Smooth muscle cell (in vitro differentiated cells): ENCODE data around the gene PIEZO1. TPM values are rescaled to one million over a fixed set of nuclear protein-coding genes. Genes with fewer than 3 reads are reported as not detected.

Experiments used
- DNase-seq: peaks from one replicate; lab custom pipeline; 2025; ENCODE audit not compliant: unreplicated experiment; lab: John Stamatoyannopoulos, UW
- H2AFZ ChIP-seq: fragments of 200-600 bp; sonication (generic); 2 replicates; pipeline ENCODE4 v1.6.0; 2016; ENCODE audit warnings: antibody characterized with exemption, low read depth, mild to moderate bottlenecking
- H3F3A ChIP-seq: fragments of 200-600 bp; sonication (generic); 2 replicates; pipeline ENCODE4 v1.6.0; 2017; ENCODE audit warnings: antibody characterized with exemption, low read depth
- H3K27ac ChIP-seq: fragments of 200-600 bp; sonication (generic); 2 replicates; pipeline ENCODE4 v1.5.1; 2016; ENCODE audit warnings: low read depth, mild to moderate bottlenecking
- H3K27me3 ChIP-seq: fragments of 200-600 bp; sonication (generic); 2 replicates; pipeline ENCODE4 v1.6.1; 2016; ENCODE audit warnings: low read depth, mild to moderate bottlenecking
- H3K36me3 ChIP-seq: fragments of 200-600 bp; sonication (generic); 2 replicates; pipeline ENCODE4 v1.5.1; 2016; ENCODE audit warnings: low read depth
- H3K4me1 ChIP-seq: fragments of 200-600 bp; sonication (generic); 2 replicates; pipeline ENCODE4 v1.5.1; 2016; ENCODE audit warnings: low read depth
- H3K4me2 ChIP-seq: fragments of 200-600 bp; sonication (generic); 2 replicates; pipeline ENCODE4 v1.6.0; 2016; ENCODE audit warnings: mild to moderate bottlenecking
- H3K4me3 ChIP-seq: fragments of 200-600 bp; sonication (generic); 2 replicates; pipeline ENCODE4 v1.5.1; 2016; ENCODE audit warnings: mild to moderate bottlenecking
- H3K79me2 ChIP-seq: fragments of 200-600 bp; sonication (generic); 2 replicates; pipeline ENCODE4 v1.6.0; 2016; ENCODE audit warnings: low read depth, mild to moderate bottlenecking
- H3K9ac ChIP-seq: fragments of 200-600 bp; sonication (generic); 2 replicates; pipeline ENCODE4 v1.6.0; 2016; ENCODE audit warnings: low read depth
- H3K9me3 ChIP-seq: fragments of 200-600 bp; sonication (generic); replicated peaks from 2 replicates; pipeline ENCODE4 v1.5.1; 2016; ENCODE audit warnings: low read depth
- H4K20me1 ChIP-seq: fragments of 200-600 bp; sonication (generic); 2 replicates; pipeline ENCODE4 v1.6.0; 2016; ENCODE audit warnings: low read depth
- WGBS: methylation state at CpG from one replicate; pipeline ENCODE4 v1.1.7; 2016; ENCODE audit warnings: low lambda C conversion rate; 5-methylcytosine and 5-hydroxymethylcytosine counted together
- polyA plus RNA-seq: library from polyadenylated mRNA; unstranded; fragments of >200 nt; fragmentation: Nextera tagmentation; extraction: Ambion mirVana; gene quantifications from 2 replicates; pipeline ENCODE4 v1.2.1, GENCODE V29; 2016
- total RNA-seq: library from RNA; depleted of rRNA; stranded (reverse); fragments of >200 nt; gene quantifications from 2 replicates; pipeline ENCODE4 v1.2.3, GENCODE V29; 2014
- TF ChIP-seq, protein P1 (sequence below): fragments of 200-600 bp; sonication (generic); IDR thresholded peaks from 2 replicates; pipeline ENCODE4 v1.5.1; 2017; ENCODE audit warnings: borderline replicate concordance, mild to moderate bottlenecking, antibody characterized with exemption; ENCODE audit not compliant: insufficient read depth, poor library complexity, severe bottlenecking

PIEZO1 gene, protein sequence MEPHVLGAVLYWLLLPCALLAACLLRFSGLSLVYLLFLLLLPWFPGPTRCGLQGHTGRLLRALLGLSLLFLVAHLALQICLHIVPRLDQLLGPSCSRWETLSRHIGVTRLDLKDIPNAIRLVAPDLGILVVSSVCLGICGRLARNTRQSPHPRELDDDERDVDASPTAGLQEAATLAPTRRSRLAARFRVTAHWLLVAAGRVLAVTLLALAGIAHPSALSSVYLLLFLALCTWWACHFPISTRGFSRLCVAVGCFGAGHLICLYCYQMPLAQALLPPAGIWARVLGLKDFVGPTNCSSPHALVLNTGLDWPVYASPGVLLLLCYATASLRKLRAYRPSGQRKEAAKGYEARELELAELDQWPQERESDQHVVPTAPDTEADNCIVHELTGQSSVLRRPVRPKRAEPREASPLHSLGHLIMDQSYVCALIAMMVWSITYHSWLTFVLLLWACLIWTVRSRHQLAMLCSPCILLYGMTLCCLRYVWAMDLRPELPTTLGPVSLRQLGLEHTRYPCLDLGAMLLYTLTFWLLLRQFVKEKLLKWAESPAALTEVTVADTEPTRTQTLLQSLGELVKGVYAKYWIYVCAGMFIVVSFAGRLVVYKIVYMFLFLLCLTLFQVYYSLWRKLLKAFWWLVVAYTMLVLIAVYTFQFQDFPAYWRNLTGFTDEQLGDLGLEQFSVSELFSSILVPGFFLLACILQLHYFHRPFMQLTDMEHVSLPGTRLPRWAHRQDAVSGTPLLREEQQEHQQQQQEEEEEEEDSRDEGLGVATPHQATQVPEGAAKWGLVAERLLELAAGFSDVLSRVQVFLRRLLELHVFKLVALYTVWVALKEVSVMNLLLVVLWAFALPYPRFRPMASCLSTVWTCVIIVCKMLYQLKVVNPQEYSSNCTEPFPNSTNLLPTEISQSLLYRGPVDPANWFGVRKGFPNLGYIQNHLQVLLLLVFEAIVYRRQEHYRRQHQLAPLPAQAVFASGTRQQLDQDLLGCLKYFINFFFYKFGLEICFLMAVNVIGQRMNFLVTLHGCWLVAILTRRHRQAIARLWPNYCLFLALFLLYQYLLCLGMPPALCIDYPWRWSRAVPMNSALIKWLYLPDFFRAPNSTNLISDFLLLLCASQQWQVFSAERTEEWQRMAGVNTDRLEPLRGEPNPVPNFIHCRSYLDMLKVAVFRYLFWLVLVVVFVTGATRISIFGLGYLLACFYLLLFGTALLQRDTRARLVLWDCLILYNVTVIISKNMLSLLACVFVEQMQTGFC (N-terminal part only)
- total RNA-seq = 59.2 and 62.1 TPM in 2 replicates
- 70.9 and 107 TPM in 2 replicates for polyA plus RNA-seq

DNA sequence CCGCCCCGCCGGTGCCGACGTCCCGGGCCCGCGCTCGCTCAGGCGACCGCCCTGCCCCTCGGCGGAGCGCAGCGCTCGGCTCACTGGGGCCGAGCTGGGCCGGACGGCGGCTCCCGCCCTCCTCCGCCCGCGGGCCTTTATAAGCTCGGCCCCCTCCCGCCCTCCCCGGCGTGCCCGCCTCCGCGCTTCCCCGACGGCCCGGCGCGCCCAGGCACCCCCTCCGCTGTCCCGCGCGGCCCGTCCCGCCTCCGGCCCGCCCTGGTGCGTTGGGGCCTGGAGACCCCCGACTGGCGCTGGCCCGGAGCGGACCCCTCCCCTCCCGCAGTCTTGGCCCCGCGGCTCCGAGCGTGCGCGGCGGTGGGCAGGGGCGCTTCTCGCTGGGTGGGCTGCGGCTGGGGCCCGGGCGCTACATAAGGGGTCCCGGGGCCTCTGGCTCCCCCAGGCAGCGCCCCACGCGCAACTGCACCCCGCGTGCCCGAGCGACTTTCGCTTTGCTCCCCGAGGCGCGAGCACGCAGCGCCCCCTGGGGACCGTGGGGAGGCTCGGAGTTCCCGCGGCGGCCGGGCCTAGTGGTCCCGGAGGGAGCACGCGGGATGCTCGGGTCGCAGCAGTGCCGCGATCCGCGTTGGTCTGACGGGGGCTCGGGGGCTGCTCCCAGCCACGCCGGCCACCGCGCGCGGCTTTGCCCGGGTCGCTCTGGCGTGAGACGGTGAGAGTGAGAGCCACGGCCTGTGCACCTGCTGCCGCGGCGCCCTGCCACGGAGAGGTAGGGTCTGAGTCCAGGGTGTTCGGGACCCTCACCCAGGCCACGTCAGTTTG is at the start of gene PIEZO1:
TSS of gene PIEZO1 (minus strand) at position 115 of the 819 bp plus-strand sequence. CDS start 256 bp downstream, outside the sequence.
- Histone ChIP-seq H3K4me1 (peaks cover 17% of the 10 kb centered on the region), H4K20me1 (peaks cover 37% of the 10 kb centered on the region), H3K9me3 (no peaks in the 10 kb centered on the region), H3K27me3 (no peaks in the 10 kb centered on the region), H3F3A (peaks cover 6% of the 10 kb centered on the region), H2AFZ (no peak within 1 kb of the TSS), H3K9ac (peak within 1 kb of the TSS; percentile 94), H3K4me3 (peak within 1 kb of the TSS; percentile 90), H3K27ac (peak within 1 kb of the TSS; percentile 94), H3K4me2 (peak within 1 kb of the TSS; percentile 91), H3K36me3 (no peaks in the 10 kb centered on the region), H3K79me2 (peaks cover 45% of the 10 kb centered on the region)
- peak; percentile 51 for DNase-seq
- TF ChIP-seq, protein P1, sequence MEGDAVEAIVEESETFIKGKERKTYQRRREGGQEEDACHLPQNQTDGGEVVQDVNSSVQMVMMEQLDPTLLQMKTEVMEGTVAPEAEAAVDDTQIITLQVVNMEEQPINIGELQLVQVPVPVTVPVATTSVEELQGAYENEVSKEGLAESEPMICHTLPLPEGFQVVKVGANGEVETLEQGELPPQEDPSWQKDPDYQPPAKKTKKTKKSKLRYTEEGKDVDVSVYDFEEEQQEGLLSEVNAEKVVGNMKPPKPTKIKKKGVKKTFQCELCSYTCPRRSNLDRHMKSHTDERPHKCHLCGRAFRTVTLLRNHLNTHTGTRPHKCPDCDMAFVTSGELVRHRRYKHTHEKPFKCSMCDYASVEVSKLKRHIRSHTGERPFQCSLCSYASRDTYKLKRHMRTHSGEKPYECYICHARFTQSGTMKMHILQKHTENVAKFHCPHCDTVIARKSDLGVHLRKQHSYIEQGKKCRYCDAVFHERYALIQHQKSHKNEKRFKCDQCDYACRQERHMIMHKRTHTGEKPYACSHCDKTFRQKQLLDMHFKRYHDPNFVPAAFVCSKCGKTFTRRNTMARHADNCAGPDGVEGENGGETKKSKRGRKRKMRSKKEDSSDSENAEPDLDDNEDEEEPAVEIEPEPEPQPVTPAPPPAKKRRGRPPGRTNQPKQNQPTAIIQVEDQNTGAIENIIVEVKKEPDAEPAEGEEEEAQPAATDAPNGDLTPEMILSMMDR = peak; percentile 90
- 13% methylated on average over 50 of the region's 110 CpGs for WGBS

DNA sequence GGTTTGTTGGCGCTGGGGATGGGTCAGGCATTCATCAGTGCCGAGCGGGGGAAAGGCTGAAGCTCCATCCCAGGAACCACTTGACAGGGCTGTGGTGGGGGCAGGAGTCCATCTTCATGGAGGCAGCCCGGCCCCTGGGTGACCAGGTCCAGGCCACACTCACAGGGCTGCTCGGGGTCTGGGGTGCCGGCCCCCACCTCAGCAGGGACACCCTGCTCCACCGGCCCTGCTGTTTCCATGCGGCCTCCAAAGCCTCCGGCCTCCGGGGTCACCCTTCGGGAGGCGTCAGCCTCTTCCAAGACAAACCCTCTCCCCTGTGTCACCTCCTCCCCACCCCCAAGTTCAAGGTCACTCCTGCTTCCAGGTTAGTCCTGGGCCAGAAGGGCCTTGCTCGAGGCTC is 49.6 kb upstream of the PIEZO1 start:
- TF ChIP-seq, protein P1 = no peak
- 99% methylated on average over 12 of the region's 13 CpGs for WGBS

DNA sequence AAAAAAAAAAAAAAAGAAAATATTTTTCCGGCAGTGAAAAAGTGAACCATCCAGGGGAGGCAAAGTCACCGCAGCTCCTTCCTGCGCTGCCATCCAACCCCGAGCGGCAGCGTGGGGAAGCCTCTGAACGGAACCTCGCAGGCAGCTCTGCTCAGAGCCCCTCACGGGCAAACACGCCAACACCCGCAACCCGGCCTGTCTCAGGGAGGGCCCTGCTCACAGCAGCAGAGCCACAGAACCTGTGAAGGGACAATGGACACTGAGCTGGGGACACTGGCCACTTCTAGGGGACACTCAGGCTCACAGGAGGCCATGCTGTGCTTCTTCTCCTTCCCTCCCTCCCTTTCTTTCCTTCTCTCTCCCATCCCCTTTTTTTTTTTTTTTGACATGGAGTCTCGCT is 48.1 kb upstream of the PIEZO1 start:
- no peaks in the 10 kb centered on the region for H4K20me1 ChIP-seq
- H3K4me3 ChIP-seq = no peak overlapping the region
- TF ChIP-seq, protein P1 = no peak
- DNase-seq = no peak
- no peaks in the 10 kb centered on the region for H3K4me1 ChIP-seq
- H3K79me2 ChIP-seq = no peaks in the 10 kb centered on the region
- H3K36me3 ChIP-seq = no peaks in the 10 kb centered on the region
- no peak overlapping the region for H3K27ac ChIP-seq
- H3F3A ChIP-seq = no peaks in the 10 kb centered on the region
- no peak overlapping the region for H3K4me2 ChIP-seq
- no peaks in the 10 kb centered on the region for H3K9me3 ChIP-seq
- H3K27me3 ChIP-seq = no peaks in the 10 kb centered on the region
- 98% methylated on average over 12 of the region's 13 CpGs for WGBS
- no peak overlapping the region for H3K9ac ChIP-seq
- no peak overlapping the region for H2AFZ ChIP-seq

More for the DNA sequence above, 49.6 kb upstream of the PIEZO1 start:
- H3K4me2 ChIP-seq = no peak overlapping the region
- H3K4me1 ChIP-seq = no peaks in the 10 kb centered on the region
- H3K27ac ChIP-seq = no peak overlapping the region
- H4K20me1 ChIP-seq = no peaks in the 10 kb centered on the region
- H3K27me3 ChIP-seq = no peaks in the 10 kb centered on the region
- H3K9ac ChIP-seq = no peak overlapping the region
- DNase-seq = no peak
- H3K4me3 ChIP-seq = no peak overlapping the region
- H3K9me3 ChIP-seq = no peaks in the 10 kb centered on the region
- no peaks in the 10 kb centered on the region for H3K36me3 ChIP-seq
- H3K79me2 ChIP-seq = no peaks in the 10 kb centered on the region
- no peaks in the 10 kb centered on the region for H3F3A ChIP-seq
- H2AFZ ChIP-seq = no peak overlapping the region
